Adrenal gland (tissue), 5 donors: ENCODE results near the gene PTPN21.

ENCODE experiments used
- CTCF ChIP-seq, 6 experiments: fragments of 450-650 bp in 4 of 6; fragments of 200-600 bp in 2 of 6; sonication (generic) in 1 of 6; IDR thresholded peaks; 1 replicate in 5 of 6; 2 replicates in 1 of 6; pipeline versions ENCODE4 v1.5.1 to v1.8.0; 2016 to 2021; ENCODE audit warnings: antibody characterized with exemption in 6 of 6, mild to moderate bottlenecking in 2 of 6, moderate library complexity in 1 of 6
- POLR2A ChIP-seq, 2 donors: fragments of 450-650 bp; IDR thresholded peaks; one replicate each; pipeline ENCODE4 v1.6.1; 2017; ENCODE audit warnings: antibody characterized with exemption in 2 of 2, mild to moderate bottlenecking in 2 of 2, moderate library complexity in 1 of 2
- donor health status: DM: no; HTN: no; CAD: no.

- TF ChIP-seq CTCF (IDR thresholded peaks at IDR 0.05) (no peak), POLR2A (IDR thresholded peaks at IDR 0.05) (no peak)
These were observed 133.5 kb downstream of the PTPN21 start for GRCh38 chr14:88421286-88421685.
